ENCODE data around the gene PTPRK.

DNA sequence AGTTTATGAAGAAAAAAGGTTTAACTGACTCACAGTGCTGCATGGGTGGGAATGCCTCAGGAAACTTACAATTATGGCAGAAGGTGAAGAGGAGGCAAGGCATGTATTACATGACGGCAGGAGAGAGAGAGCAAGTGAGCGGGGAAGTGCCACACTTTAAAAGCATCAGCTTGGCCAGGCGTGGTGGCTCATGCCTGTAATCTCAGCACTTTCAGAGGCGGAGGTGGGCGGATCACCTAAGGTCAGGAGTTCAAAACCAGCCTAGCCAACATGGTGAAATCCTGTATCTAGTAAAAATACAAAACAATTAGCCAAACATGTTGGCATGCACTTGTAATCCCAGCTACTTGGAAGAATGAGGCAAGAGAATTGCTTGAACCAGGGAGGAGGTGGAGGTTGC, 406.2 kb downstream of the PTPRK start:
- TF ChIP-seq, protein P1, sequence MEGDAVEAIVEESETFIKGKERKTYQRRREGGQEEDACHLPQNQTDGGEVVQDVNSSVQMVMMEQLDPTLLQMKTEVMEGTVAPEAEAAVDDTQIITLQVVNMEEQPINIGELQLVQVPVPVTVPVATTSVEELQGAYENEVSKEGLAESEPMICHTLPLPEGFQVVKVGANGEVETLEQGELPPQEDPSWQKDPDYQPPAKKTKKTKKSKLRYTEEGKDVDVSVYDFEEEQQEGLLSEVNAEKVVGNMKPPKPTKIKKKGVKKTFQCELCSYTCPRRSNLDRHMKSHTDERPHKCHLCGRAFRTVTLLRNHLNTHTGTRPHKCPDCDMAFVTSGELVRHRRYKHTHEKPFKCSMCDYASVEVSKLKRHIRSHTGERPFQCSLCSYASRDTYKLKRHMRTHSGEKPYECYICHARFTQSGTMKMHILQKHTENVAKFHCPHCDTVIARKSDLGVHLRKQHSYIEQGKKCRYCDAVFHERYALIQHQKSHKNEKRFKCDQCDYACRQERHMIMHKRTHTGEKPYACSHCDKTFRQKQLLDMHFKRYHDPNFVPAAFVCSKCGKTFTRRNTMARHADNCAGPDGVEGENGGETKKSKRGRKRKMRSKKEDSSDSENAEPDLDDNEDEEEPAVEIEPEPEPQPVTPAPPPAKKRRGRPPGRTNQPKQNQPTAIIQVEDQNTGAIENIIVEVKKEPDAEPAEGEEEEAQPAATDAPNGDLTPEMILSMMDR (IDR thresholded peaks at IDR 0.05; ENCODE audit: low read depth, low read length): no peak
- no peak for TF ChIP-seq EZH2phosphoT487 (IDR thresholded peaks at IDR 0.05; ENCODE audit: low read depth)

Data from OCI-LY3 (cell line).